Neutrophil (primary cell): Measurements from ENCODE around the gene GRHPR.

ENCODE experiments used
- H3K27ac ChIP-seq: fragments of 200-600 bp; sonication (generic); 2 replicates; pipeline ENCODE4 v1.5.1; 2016; ENCODE audit warnings: mild to moderate bottlenecking, moderate library complexity
- H3K27me3 ChIP-seq: fragments of 200-600 bp; sonication (generic); 2 replicates; pipeline ENCODE4 v1.6.0; 2016; ENCODE audit warnings: mild to moderate bottlenecking
- H3K36me3 ChIP-seq: fragments of 200-600 bp; sonication (generic); 2 replicates; pipeline ENCODE4 v1.5.1; 2017
- H3K4me1 ChIP-seq, 2 experiments: fragments of 200-600 bp in 1 of 2; sonication (generic) in 1 of 2; 1 replicate in 1 of 2; 2 replicates in 1 of 2; pipeline versions ENCODE4 v1.5.1 to v1.6.1; 2013 to 2016; ENCODE audit warnings: low read depth in 1 of 2, low read length in 1 of 2, mild to moderate bottlenecking in 1 of 2, moderate library complexity in 1 of 2; ENCODE audit not compliant: control insufficient read depth in 1 of 2, insufficient read depth in 1 of 2
- H3K4me3 ChIP-seq, 2 experiments: fragments of 200-600 bp in 1 of 2; sonication (generic) in 1 of 2; 1 replicate in 1 of 2; 2 replicates in 1 of 2; pipeline ENCODE4 v1.5.1; 2013 to 2016; ENCODE audit warnings: low read depth in 1 of 2, low read length in 1 of 2, mild to moderate bottlenecking in 1 of 2, moderate library complexity in 1 of 2
- H3K9me3 ChIP-seq: fragments of 200-600 bp; sonication (generic); 2 replicates; pipeline ENCODE4 v1.5.1; 2016
- TF ChIP-seq, protein P1 (sequence below): fragments of 200-600 bp; sonication (generic); IDR thresholded peaks from 2 replicates; pipeline ENCODE4 v1.5.1; 2016; ENCODE audit warnings: antibody characterized with exemption

GRHPR gene

DNA sequence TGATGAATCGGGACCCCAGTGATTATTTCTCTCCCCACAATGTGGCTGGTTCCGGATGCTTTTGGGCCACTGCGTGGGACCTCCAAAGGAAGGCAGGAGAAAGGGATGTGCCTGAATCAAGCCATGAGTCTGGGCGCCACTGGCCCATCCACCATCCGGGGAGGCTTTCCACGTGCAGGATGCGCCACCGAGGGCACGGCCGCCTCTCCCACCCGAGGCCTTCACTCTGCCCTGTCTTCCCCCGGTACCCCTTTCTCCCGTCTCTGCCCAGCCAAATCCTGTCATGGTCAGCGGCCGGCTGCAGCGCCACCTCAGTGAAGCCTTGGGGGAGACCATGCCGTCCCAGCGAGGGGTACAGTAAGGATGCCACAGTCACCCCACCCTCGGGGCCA, 43.9 kb upstream of the GRHPR start:
- no peaks in the 10 kb centered on the region for H3K9me3 ChIP-seq
- H3K4me3 ChIP-seq: no peak overlapping the region
- TF ChIP-seq, protein P1, sequence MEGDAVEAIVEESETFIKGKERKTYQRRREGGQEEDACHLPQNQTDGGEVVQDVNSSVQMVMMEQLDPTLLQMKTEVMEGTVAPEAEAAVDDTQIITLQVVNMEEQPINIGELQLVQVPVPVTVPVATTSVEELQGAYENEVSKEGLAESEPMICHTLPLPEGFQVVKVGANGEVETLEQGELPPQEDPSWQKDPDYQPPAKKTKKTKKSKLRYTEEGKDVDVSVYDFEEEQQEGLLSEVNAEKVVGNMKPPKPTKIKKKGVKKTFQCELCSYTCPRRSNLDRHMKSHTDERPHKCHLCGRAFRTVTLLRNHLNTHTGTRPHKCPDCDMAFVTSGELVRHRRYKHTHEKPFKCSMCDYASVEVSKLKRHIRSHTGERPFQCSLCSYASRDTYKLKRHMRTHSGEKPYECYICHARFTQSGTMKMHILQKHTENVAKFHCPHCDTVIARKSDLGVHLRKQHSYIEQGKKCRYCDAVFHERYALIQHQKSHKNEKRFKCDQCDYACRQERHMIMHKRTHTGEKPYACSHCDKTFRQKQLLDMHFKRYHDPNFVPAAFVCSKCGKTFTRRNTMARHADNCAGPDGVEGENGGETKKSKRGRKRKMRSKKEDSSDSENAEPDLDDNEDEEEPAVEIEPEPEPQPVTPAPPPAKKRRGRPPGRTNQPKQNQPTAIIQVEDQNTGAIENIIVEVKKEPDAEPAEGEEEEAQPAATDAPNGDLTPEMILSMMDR: no peak
- no peaks in the 10 kb centered on the region for H3K36me3 ChIP-seq
- H3K27me3 ChIP-seq: peaks cover 26% of the 10 kb centered on the region
- no peak overlapping the region for H3K27ac ChIP-seq
- no peaks in the 10 kb centered on the region for H3K4me1 ChIP-seq

GRCh38 chr9:37379835-37380234, 42.7 kb upstream of the GRHPR start:
- Histone ChIP-seq H3K4me1 (no peaks in the 10 kb centered on the region), H3K36me3 (no peaks in the 10 kb centered on the region), H3K27me3 (peaks cover 26% of the 10 kb centered on the region), H3K27ac (no peak overlapping the region), H3K4me3 (no peak overlapping the region), H3K9me3 (no peaks in the 10 kb centered on the region)
- TF ChIP-seq, protein P1: no peak

DNA sequence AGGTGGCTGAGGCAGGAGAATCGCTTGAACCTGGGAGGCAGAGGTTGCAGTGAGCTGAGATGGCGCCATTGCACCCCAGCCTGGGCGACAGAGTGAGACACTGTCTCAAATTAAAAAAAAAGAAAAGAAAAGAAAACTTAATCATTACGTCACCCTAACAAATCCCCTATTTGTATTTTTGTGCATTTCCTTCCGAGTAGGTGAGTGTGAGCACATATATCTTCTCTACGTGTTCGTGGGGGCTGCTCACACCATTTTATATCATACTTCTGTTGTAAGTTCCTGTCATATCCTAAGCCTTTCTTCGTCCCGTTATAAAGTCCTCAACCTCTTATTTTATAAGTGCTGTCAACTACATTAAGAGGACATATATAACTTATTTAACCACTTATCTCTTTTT, 41.9 kb upstream of the GRHPR start:
- Histone ChIP-seq H3K27ac (no peak overlapping the region), H3K27me3 (peaks cover 26% of the 10 kb centered on the region), H3K4me3 (no peak overlapping the region), H3K36me3 (no peaks in the 10 kb centered on the region), H3K4me1 (no peaks in the 10 kb centered on the region), H3K9me3 (no peaks in the 10 kb centered on the region)
- TF ChIP-seq, protein P1: no peak

DNA sequence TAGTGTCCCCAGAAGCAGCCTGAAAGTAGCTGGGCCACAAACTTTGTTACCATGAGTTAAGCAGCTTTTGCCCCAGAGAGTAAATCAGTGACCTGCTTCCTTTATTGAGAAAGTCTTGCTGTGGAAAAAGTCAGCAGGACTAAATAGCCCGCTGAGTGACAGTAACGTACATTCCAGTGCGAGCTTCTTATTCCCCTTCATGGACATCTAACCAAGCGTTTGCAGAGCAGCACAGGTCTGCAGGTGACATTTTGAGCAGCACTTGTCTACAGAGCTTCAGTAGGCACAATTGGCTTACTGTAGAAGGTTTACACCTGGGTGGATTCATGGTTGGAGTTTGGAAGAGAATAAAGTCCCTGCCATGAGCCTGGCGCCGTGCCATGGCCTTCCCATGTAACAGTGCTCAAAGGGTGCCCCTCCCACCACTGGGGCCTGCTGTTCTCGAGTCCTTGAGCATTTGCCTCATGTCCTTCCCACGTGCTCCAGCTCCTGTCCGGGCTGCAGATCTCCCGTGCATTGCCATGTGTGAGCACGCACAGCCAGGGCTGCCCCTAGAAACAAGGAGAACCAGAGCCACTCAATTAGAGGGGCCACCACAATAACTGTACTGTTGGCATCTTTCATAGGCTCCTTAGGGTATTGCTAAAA, 41.3 kb upstream of the GRHPR start:
- Histone ChIP-seq H3K27me3 (peaks cover 25% of the 10 kb centered on the region), H3K36me3 (no peaks in the 10 kb centered on the region), H3K9me3 (no peaks in the 10 kb centered on the region), H3K4me3 (no peak overlapping the region), H3K4me1 (no peaks in the 10 kb centered on the region), H3K27ac (no peak overlapping the region)
- TF ChIP-seq, protein P1: no peak

DNA sequence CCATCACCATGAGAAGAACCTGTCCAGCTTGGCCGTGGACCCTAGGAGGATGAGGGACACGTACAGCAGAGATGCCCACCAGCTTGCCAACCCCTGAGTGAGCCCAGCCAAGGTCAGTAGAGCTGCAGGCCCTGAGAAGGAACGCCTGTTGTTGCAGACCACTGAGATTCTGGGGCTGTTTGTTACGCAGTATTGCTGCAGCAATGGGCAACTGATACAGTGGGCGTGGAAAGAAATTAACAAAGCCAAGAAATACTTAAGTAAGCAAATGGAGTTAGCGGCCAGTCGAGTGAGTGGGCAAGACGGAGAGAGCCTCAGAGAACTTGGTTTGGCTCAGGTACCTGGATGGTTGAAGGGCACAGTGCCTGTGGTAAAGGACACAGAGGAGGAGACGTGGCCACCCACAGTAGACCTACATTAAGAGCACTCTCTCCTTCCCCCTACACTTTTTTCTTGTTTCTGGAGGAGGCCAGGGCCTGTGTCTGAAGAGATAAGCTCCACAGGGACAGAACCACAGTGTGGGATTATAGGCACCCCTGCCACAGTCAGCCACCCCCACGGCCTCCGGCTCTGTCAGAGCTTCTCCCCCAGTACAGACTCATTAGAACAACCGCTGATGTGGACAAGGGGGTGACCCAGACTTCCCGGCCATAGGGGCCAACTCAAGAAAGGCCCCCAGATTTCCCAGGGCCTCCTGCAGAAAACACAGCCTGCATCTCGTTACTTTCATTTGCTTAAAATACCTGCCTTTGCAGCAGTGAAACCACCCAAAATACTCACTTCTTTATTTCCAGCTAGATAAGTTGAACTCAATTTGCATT, 40.1 kb upstream of the GRHPR start:
- H3K36me3 ChIP-seq: no peaks in the 10 kb centered on the region
- H3K27me3 ChIP-seq: peaks cover 16% of the 10 kb centered on the region
- TF ChIP-seq, protein P1: no peak
- no peak overlapping the region for H3K27ac ChIP-seq
- no peaks in the 10 kb centered on the region for H3K4me1 ChIP-seq
- H3K9me3 ChIP-seq: no peaks in the 10 kb centered on the region
- no peak overlapping the region for H3K4me3 ChIP-seq
